GM12875 (cell line): ENCODE results near the gene PHF21B.

Source experiments
- H3K4me3 ChIP-seq: one replicate; pipeline ENCODE4 v1.5.1; 2011; ENCODE audit warnings: low read depth, low read length, control low read depth
- TF ChIP-seq, protein P1 (sequence below): IDR thresholded peaks from 2 replicates; pipeline ENCODE4 v1.5.1; 2011; ENCODE audit warnings: low read depth, mild to moderate bottlenecking, control low read depth, inconsistent platforms, low read length, moderate library complexity, borderline replicate concordance; ENCODE audit not compliant: insufficient read depth

PHF21B gene

DNA sequence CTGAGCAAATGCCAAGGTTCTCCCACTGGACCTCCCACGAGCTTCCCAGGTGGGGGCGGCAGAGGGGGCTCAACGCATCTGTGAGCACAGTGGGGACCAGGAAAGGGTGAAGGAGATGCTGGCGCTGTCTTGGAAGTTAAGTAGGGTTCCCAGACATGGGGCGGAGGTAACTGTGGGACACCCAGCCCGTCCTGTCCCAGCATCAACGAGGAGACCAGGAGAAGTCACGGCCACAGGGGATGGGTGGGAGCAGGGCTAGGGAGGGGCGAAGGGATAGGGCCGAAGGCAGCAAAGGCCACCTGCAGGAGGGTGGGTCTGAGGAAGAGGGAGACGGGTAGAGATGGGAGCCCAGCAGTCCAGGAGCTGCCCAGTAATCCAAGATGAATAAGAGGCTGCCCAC, 70.4 kb downstream of the PHF21B start:
- TF ChIP-seq, protein P1, sequence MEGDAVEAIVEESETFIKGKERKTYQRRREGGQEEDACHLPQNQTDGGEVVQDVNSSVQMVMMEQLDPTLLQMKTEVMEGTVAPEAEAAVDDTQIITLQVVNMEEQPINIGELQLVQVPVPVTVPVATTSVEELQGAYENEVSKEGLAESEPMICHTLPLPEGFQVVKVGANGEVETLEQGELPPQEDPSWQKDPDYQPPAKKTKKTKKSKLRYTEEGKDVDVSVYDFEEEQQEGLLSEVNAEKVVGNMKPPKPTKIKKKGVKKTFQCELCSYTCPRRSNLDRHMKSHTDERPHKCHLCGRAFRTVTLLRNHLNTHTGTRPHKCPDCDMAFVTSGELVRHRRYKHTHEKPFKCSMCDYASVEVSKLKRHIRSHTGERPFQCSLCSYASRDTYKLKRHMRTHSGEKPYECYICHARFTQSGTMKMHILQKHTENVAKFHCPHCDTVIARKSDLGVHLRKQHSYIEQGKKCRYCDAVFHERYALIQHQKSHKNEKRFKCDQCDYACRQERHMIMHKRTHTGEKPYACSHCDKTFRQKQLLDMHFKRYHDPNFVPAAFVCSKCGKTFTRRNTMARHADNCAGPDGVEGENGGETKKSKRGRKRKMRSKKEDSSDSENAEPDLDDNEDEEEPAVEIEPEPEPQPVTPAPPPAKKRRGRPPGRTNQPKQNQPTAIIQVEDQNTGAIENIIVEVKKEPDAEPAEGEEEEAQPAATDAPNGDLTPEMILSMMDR = no peak
- no peak overlapping the region for H3K4me3 ChIP-seq

DNA sequence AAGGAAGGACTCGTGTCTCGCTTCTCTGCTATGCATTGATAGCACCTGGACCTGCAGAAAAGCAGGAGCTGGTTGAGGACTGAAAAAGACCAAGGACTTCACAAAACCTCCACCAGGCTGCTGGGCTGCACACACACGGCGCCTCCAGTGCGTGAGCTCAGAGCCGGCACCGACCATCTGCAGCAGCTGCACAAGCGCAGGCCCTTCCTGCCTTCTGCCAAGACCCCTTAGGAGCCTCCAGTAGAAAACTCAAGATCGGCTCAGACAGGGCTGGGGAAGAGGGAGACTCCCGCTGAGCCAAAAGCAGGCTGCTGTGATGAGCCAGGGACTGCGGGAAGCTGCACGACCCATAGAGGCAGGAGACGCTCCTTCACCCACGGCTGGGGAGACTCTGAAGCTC, 70.9 kb downstream of the PHF21B start:
- H3K4me3 ChIP-seq = no peak overlapping the region
- TF ChIP-seq, protein P1 = no peak

DNA sequence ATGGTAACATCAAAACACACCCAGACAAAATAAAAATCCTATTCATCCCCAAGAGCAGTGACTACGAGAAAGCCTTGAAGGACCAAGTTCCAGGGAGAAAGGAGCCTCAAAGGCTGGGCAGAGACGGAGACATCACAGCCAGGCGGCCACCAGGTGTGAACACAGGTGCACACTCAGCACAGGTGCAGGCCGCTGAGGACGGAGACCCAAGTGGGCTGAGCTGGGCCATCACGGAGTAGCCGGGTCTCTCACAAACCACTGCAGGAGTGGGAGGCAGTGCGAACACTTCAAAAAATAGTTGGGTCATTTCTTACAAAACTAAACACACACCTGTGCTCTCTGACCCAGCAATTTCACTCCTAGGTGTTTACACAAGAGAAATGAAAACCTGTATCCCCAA, 72.6 kb downstream of the PHF21B start:
- H3K4me3 ChIP-seq = no peak overlapping the region
- TF ChIP-seq, protein P1 = no peak

DNA sequence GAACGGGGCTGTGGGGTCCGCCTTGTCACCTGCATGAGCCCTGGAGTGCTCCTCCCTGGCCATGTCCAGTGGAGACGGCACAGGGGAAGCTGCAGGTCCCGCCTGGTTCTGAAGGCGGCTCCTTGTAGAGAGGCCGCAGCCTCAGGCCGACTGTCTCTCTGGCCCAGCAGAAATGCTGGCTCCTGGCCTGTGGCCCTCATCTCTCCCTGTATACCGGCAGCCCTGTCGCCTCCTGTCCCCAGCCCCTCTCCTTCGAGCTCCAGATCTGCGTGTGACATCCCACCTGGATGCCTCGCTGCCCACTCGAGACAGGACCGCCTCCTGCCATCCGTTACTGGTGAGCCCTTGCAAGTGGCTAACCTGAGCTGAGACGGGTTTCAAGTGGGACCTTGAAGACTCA, 73.6 kb downstream of the PHF21B start:
- H3K4me3 ChIP-seq = no peak overlapping the region
- TF ChIP-seq, protein P1 = no peak

DNA sequence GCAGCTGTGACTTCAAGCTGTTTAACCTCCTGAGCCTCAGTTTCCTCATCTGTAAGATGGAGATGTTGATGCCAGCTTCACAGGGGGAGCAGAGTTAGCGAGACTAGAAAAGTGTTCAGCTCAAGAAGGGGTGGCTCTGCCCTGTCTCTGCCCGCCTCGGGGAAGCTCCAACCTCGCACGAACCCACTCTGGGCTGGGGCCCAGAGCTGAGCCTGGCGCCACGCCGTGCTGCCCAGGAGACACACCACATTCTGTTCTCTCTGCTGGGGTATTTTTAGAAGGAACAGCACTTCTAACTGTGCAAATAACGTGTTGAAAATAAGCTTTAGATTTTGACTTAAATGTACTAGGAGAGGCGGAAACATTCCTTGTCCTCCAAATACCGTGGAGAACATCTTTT, 74.1 kb downstream of the PHF21B start:
- TF ChIP-seq, protein P1 = no peak
- no peak overlapping the region for H3K4me3 ChIP-seq

DNA sequence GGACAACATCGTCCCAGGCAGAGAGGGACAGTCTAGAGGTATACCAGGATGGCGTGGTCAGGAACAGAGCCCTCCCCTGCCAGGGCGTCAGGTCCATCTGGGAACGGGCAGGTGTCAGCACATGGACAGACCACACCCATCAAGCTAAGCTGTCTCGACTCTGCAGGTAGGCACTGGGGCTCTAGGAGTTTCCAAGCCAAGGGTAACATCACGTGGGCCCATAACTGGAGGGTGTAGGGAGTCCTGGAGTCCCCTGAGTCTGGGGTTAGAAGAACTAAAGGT, 75.4 kb downstream of the PHF21B start:
- no peak overlapping the region for H3K4me3 ChIP-seq
- TF ChIP-seq, protein P1 = no peak

DNA sequence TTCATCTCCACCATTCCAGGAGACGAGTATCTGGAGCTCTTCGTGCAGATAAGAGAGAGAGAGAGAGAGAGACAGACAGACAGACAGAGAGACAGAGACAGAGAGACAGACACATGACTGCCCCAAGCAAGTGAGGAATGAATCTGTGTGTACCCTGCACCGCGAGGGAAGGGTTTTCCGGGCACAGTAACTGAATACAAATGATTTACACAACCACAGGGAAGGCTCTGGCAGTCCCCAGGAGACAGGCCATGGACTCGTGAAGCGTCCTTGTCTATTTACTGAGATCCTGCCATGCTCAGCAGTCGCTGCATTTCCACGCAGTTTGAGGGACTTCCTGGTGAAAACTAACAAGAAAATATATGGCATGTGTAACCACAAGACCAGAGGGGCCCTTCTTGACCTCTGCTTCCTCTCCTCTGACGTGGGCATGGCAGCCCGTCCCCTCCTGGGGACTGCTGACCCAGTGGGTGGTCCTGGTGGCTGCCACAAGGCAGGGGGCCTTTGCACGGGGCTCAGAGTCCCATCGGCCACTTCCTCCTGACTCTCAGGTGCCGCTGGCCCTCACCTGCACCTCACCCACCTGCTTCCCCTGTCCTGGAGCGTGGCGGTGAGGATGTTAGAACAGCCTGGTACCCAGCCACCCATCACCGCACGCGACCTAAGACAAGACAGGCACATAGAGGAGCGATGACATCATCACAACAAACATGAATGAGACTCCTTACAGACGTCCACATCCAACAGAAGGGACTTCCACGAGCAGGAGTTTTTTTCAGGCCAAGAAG, 75.9 kb downstream of the PHF21B start:
- TF ChIP-seq, protein P1 = no peak
- H3K4me3 ChIP-seq = no peak overlapping the region
